Naive B cell (primary cell): ENCODE data around the gene SYNPO2. TPM values are rescaled to one million over a fixed set of nuclear protein-coding genes. Genes with fewer than 3 reads are reported as not detected.

Experiments used
- ATAC-seq, 2 donors: fragments of 150-1000 bp; cut with Tn5 transposase; 2 replicates each; pipeline ENCODE4 v1.10.0; 2021; ENCODE audit warnings: low read depth in 2 of 2, mild to moderate bottlenecking in 2 of 2, moderate library complexity in 2 of 2
- DNase-seq: peaks from one replicate; pipeline ENCODE4 v3.0.0; 2022
- H3K27ac Mint-ChIP-seq, 6 donors: one replicate each; pipeline ENCODE4 v1.8.0; 2020 to 2022; ENCODE audit warnings: mild to moderate bottlenecking in 6 of 6, mixed read lengths in 6 of 6, moderate library complexity in 5 of 6, inconsistent platforms in 2 of 6
- H3K27me3 Mint-ChIP-seq, 3 donors: one replicate each; pipeline ENCODE4 v1.8.0; 2021 to 2022; ENCODE audit warnings: mixed read lengths in 3 of 3, mild to moderate bottlenecking in 1 of 3
- H3K36me3 Mint-ChIP-seq, 2 donors: one replicate each; pipeline ENCODE4 v1.8.0; 2020 to 2022; ENCODE audit warnings: mixed read lengths in 2 of 2, inconsistent platforms in 1 of 2, mild to moderate bottlenecking in 1 of 2
- H3K4me1 Mint-ChIP-seq, 3 donors: one replicate each; pipeline ENCODE4 v1.8.0; 2020 to 2022; ENCODE audit warnings: mixed read lengths in 3 of 3, inconsistent platforms in 1 of 3, mild to moderate bottlenecking in 1 of 3, moderate library complexity in 1 of 3
- H3K4me3 Mint-ChIP-seq, 8 donors: one replicate each; pipeline ENCODE4 v1.8.0; 2020 to 2022; ENCODE audit warnings: mild to moderate bottlenecking in 8 of 8, mixed read lengths in 8 of 8, moderate library complexity in 8 of 8, inconsistent platforms in 2 of 8
- H3K9me3 Mint-ChIP-seq, 7 donors: one replicate each; pipeline ENCODE4 v1.8.0; 2020 to 2022; ENCODE audit warnings: mixed read lengths in 7 of 7, mild to moderate bottlenecking in 5 of 7, inconsistent platforms in 2 of 7, moderate library complexity in 1 of 7
- polyA plus RNA-seq, 6 donors: library from polyadenylated mRNA; unstranded; fragments of 300-500 nt; fragmentation: Illumina TruSeq; gene quantifications; one replicate each; pipeline ENCODE4 v1.2.3, GENCODE V29; 2021; ENCODE audit warnings: low read depth in 6 of 6

Gene SYNPO2
- polyA plus RNA-seq, 6 donors from 2014 or later = 0.05 to 0.24 (median 0.12) TPM; not detected in 2

DNA sequence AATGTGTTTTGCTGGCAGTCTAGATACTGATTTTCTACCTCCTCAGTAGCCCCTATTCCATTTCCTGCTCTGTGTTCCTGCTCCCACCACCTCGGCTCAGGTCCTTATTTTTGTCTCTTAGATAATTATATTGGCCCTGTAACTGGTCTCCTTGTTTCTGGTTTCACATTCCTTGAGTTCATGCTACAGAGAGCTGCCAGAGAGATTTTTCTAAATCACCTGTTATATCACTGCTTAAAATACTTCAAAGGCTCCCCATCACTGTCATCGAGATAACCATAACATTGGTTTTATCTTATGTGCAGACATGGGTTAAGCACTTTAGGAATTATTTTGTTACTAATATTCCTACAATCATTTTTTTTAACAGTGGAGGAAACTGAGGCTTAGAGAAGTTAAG lies 9.6 kb downstream of the SYNPO2 start:
- no peaks in the 10 kb centered on the region for H3K36me3 Mint-ChIP-seq
- H3K27ac Mint-ChIP-seq = no peak overlapping the region
- H3K4me3 Mint-ChIP-seq = no peak overlapping the region
- H3K4me1 Mint-ChIP-seq = no peaks in the 10 kb centered on the region
- peaks cover 19 to 33% (median 29%) of the 10 kb centered on the region in 3 donors for H3K27me3 Mint-ChIP-seq
- DNase-seq = no peak
- peaks cover 0 to 4% (median 0%) of the 10 kb centered on the region in 7 donors for H3K9me3 Mint-ChIP-seq
- ATAC-seq = no peak

DNA sequence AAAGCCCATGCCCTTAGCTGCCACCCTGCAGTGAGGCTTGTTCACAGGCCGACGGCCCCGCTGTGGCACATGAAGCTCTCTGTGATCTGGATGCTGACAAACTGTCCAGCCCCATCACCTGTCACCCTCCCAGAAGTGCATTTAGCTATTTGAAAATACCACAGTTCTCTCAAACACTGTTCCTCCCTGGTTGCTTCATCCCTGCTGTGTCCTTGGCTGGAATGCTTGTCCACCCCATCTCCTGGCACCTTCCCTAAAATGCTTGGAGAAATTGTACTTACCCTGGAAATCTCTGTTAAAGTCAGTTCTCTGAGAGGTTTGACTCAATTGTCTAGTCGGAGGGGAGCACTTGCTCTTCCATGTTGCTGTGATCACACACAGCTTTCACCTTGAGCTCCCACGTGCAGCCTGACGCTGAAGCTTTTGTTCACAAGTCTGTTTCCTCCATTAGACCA lies 10.1 kb downstream of the SYNPO2 start:
- Mint-ChIP-seq H3K4me3 (no peak overlapping the region), H3K27ac (no peak overlapping the region), H3K4me1 (no peaks in the 10 kb centered on the region), H3K36me3 (no peaks in the 10 kb centered on the region), H3K9me3 (peaks cover 0 to 4% (median 0%) of the 10 kb centered on the region in 7 donors), H3K27me3 (peaks cover 19 to 33% (median 29%) of the 10 kb centered on the region in 3 donors)
- no peak for ATAC-seq
- no peak for DNase-seq

DNA sequence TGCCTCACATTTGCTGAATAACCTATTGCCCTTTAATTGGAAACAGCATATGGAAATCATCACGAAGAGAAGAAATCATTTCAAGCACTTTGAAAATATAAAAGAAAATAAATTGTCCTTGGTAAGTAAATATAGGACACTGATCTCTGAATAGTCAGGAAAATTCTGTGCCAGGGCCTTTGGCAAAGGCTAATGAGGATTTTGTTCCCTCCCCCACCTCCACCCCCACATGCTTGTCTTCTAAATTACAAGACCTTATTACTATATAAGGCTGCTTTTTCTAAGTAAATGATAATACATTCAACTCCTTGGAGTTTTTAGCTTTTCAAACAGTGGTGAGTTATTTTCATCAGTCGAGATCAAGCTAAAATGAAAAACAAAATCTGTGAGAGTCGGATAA lies 15.8 kb downstream of the SYNPO2 start:
- Mint-ChIP-seq H3K4me1 (no peaks in the 10 kb centered on the region), H3K4me3 (no peak overlapping the region), H3K27me3 (peaks cover 21 to 44% (median 24%) of the 10 kb centered on the region in 3 donors), H3K36me3 (no peaks in the 10 kb centered on the region), H3K27ac (no peak overlapping the region), H3K9me3 (peaks cover 0 to 4% (median 0%) of the 10 kb centered on the region in 7 donors)
- no peak for ATAC-seq
- no peak for DNase-seq

DNA sequence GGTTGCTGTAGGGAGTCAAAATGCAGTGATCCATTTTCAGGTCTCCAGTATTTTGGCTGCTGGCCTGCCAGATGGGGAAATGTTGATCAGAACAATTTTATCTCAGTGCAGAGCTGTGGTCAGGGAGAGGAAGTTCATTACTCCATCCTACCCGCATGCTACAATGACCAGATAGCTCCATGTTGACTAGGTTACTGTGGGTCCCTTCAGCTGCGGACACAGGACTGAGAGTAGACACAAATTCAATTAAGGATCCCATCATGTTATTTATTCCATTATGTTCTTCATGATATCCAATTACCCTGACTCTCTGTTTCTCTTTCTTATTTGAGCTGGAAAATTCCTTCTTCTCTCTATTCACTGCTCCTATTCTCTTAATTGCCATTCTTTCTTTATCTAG lies 16.3 kb downstream of the SYNPO2 start:
- DNase-seq = no peak
- H3K9me3 Mint-ChIP-seq = peaks cover 0 to 4% (median 0%) of the 10 kb centered on the region in 7 donors
- H3K4me1 Mint-ChIP-seq = no peaks in the 10 kb centered on the region
- no peak for ATAC-seq
- no peak overlapping the region for H3K27ac Mint-ChIP-seq
- H3K36me3 Mint-ChIP-seq = no peaks in the 10 kb centered on the region
- peaks cover 25 to 50% (median 26%) of the 10 kb centered on the region in 3 donors for H3K27me3 Mint-ChIP-seq
- no peak overlapping the region for H3K4me3 Mint-ChIP-seq

DNA sequence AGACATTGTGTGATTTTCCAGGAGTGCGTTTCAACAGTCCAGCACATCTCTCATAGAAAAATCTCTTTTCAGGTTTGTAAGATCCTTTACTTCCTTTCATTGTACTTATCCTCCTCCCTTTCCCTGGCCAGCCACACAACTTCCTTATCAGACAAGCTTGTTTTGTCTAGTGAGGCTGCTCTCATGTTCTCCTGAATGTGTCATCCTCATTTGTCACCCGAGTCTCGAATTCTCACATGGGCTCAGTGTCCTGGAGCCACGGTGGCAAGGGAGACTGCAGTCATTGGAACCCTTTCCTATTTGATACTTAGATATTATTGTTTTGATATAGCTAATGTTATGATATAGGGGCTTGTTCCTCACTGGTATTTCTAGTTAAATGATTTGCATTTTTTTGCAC lies 16.9 kb downstream of the SYNPO2 start:
- H3K4me3 Mint-ChIP-seq = no peak overlapping the region
- no peak for ATAC-seq
- H3K4me1 Mint-ChIP-seq = no peaks in the 10 kb centered on the region
- H3K36me3 Mint-ChIP-seq = no peaks in the 10 kb centered on the region
- peaks cover 24 to 53% (median 28%) of the 10 kb centered on the region in 3 donors for H3K27me3 Mint-ChIP-seq
- H3K27ac Mint-ChIP-seq = peak overlapping the region in 1 of 6 donors; percentile 13
- no peak for DNase-seq
- H3K9me3 Mint-ChIP-seq = peaks cover 0 to 4% (median 0%) of the 10 kb centered on the region in 7 donors

DNA sequence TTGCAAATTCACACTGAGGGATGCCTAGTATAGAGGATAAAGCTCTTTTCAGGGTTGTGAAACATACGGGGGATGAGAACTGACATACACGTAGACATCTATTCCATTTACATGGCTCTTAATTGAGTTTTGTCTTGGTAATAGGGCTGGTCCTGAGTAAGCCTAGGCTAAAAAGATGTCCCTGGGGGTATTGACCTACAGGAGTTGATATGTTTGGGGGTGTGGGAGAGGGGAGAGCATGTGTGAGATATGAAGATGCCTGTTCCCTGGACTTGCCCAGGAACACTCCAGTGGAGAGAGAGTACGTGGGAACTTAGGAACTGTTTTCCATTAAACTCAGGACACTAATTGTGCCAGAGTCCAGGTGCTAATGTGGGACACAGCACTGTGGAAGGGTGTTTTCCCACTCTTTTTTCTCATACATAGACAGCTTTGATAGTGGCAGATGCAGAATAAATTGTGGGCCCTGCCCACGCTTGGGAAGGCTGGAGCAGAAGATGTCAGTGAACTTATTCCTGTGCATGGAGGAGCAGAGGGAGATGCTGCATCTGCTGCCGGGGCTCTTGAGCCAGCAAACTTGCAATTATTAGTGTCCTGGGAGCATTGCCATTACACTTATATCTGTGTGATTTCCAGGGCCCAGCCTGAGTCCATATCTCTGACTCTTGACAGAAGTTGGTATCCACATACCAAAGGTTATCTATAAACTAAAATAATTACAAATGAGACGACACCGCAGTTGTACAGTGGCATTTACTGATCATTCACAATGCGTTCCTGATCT lies 20.7 kb downstream of the SYNPO2 start:
- no peak overlapping the region for H3K27ac Mint-ChIP-seq
- H3K4me3 Mint-ChIP-seq = no peak overlapping the region
- no peaks in the 10 kb centered on the region for H3K9me3 Mint-ChIP-seq
- DNase-seq (no peak), ATAC-seq (no peak)
- H3K27me3 Mint-ChIP-seq = peaks cover 35 to 52% (median 38%) of the 10 kb centered on the region in 3 donors
- H3K4me1 Mint-ChIP-seq = no peaks in the 10 kb centered on the region
- no peaks in the 10 kb centered on the region for H3K36me3 Mint-ChIP-seq

DNA sequence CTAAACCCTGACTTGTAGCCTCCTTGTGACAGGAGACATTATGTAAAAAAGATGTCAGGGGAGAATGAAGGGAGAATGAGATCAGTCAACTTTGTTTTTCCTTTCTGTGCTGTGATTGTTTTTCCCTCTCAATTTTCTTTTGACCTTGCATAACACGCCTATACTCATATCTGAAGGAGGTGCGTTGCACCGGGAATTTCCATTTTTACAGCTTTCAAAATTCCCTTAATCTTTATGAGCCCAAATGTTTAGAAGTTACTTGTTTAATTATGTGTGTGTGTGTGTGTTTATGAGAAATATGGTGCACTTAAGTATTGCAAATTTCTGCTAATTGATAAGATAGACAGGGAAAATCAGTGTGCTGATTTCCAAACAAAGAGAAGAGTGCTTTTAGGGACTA lies 21.6 kb downstream of the SYNPO2 start:
- no peak for ATAC-seq
- DNase-seq = no peak
- H3K9me3 Mint-ChIP-seq = no peaks in the 10 kb centered on the region
- H3K4me3 Mint-ChIP-seq = no peak overlapping the region
- no peak overlapping the region for H3K27ac Mint-ChIP-seq
- H3K27me3 Mint-ChIP-seq = peaks cover 30 to 47% (median 31%) of the 10 kb centered on the region in 3 donors
- no peaks in the 10 kb centered on the region for H3K36me3 Mint-ChIP-seq
- no peaks in the 10 kb centered on the region for H3K4me1 Mint-ChIP-seq

DNA sequence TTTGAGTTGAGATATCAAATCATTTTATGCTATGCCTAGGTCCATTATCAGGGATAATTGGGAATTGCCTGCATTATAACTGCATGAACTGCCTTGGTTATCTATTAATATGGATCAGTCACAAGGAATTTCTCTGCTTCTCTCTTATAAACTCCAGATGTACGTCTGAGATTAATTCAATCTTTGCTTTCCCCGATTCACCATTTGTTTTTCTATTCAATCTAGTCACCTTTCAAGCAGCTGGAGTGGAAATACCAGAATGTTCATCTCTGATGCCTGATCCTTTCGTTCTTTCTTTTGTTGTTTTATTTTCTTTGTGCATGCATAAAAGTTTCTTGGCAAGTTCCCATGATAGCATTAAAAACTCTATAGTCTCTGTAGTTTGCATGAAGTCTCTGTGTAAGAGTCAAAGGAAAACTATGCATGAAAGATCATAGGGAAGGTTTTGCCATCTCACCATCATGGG lies 22.6 kb downstream of the SYNPO2 start:
- H3K4me1 Mint-ChIP-seq = no peaks in the 10 kb centered on the region
- DNase-seq = no peak

DNA sequence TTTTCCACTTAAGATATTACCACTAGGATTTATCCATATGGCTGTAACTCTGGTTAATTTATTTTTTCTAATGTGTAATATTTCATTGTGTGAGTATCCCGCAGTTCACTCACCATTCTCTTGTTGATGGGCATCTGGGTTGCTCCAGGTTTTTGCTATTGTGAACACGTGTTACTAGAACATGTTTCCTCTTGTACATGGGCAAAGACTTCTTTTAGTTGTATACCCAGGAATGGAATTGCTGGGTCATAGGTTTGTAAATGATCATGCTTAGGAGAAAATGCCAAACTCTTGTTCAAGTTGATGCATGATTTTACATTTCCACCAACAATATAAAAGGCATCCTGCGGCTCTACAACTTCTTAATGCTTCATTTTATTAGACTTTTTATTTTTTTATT lies 26.8 kb downstream of the SYNPO2 start:
- Mint-ChIP-seq H3K4me3 (no peak overlapping the region), H3K27me3 (peaks cover 23 to 29% (median 24%) of the 10 kb centered on the region in 3 donors), H3K9me3 (no peaks in the 10 kb centered on the region), H3K36me3 (no peaks in the 10 kb centered on the region), H3K4me1 (peaks cover 0 to 2% (median 0%) of the 10 kb centered on the region in 3 donors), H3K27ac (no peak overlapping the region)
- no peak for DNase-seq
- no peak for ATAC-seq

More for the DNA sequence above, 22.6 kb downstream of the SYNPO2 start:
- H3K4me3 Mint-ChIP-seq = no peak overlapping the region
- no peaks in the 10 kb centered on the region for H3K9me3 Mint-ChIP-seq
- no peak for ATAC-seq
- H3K27ac Mint-ChIP-seq = no peak overlapping the region
- H3K36me3 Mint-ChIP-seq = no peaks in the 10 kb centered on the region
- peaks cover 23 to 40% (median 24%) of the 10 kb centered on the region in 3 donors for H3K27me3 Mint-ChIP-seq

DNA sequence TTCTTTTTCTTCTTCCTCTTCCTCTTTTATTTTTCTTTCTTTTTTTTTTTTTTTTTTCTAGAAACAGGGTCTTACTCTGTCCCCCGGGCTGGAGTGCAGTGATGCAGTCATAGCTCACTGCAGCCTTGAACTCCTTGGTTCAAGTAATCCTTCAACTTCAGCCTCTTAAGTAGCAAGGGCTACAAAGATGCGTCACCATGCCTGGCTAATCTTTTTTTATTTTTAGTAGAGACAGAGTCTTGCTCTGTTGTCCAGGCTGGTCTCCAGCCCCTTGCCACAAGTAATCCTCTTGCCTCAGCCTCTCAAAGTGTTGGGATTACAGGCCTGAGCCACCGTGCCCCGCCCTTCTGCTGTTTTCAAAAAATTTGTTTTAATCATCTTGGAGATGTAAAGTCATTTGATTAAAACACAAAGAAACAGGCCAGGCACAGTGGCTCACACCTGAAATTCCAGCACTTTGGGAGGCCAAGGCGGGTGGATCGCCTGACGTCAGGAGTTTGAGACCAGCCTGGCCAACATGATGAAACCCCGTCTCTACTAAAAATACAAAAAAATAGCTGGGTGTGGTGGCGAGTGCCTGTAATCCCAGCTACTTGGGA lies 28.1 kb downstream of the SYNPO2 start:
- H3K27ac Mint-ChIP-seq = no peak overlapping the region
- H3K36me3 Mint-ChIP-seq = no peaks in the 10 kb centered on the region
- H3K9me3 Mint-ChIP-seq = no peaks in the 10 kb centered on the region
- DNase-seq = no peak
- H3K4me1 Mint-ChIP-seq = peaks cover 0 to 2% (median 0%) of the 10 kb centered on the region in 3 donors
- no peak for ATAC-seq
- H3K27me3 Mint-ChIP-seq = peaks cover 23 to 31% (median 26%) of the 10 kb centered on the region in 3 donors
- H3K4me3 Mint-ChIP-seq = no peak overlapping the region

DNA sequence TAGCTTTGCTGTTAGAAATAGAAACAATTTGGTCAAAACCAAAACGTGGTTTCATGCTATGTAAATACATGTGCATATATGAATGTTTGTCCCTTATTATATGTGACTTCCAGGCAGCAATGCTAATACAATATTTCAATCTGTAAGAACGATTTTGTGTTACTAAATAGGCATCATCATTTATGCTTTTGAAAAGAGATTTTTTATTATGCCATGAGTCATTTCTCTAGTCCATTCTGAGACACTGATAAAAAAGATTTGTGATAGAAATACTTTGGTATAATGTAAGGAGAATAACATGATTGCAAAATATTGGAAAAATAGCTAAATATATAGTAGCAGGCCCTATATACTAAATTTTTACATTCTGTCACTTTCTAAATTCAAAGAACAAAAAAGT lies 28.9 kb downstream of the SYNPO2 start:
- Mint-ChIP-seq H3K27ac (no peak overlapping the region), H3K4me3 (no peak overlapping the region), H3K4me1 (peaks cover 0 to 2% (median 0%) of the 10 kb centered on the region in 3 donors), H3K36me3 (no peaks in the 10 kb centered on the region), H3K9me3 (no peaks in the 10 kb centered on the region), H3K27me3 (peaks cover 23 to 35% (median 28%) of the 10 kb centered on the region in 3 donors)
- no peak for ATAC-seq
- DNase-seq = no peak

DNA sequence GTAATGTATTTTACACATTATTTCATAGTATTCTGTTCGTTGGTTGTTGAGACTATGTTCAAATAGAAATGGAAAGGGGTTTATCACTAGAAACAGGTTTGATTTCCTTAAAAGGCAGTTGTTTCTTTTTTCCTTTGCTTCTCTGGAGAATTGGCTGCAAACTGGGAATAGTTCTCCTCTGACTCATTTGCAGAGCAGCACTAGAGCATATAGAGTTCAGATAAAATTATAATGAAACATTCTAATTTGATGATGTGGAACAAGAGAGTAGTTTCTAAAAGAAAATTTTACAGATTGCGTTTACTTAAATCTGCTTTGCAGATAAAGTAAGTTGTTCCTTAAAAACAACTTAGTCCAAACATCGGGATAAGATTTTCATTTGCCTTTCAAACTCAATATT lies 29.7 kb downstream of the SYNPO2 start:
- H3K9me3 Mint-ChIP-seq = no peaks in the 10 kb centered on the region
- no peak overlapping the region for H3K27ac Mint-ChIP-seq
- no peaks in the 10 kb centered on the region for H3K36me3 Mint-ChIP-seq
- ATAC-seq (no peak), DNase-seq (no peak)
- peaks cover 0 to 2% (median 0%) of the 10 kb centered on the region in 3 donors for H3K4me1 Mint-ChIP-seq
- H3K4me3 Mint-ChIP-seq = no peak overlapping the region
- H3K27me3 Mint-ChIP-seq = peaks cover 15 to 35% (median 28%) of the 10 kb centered on the region in 3 donors

DNA sequence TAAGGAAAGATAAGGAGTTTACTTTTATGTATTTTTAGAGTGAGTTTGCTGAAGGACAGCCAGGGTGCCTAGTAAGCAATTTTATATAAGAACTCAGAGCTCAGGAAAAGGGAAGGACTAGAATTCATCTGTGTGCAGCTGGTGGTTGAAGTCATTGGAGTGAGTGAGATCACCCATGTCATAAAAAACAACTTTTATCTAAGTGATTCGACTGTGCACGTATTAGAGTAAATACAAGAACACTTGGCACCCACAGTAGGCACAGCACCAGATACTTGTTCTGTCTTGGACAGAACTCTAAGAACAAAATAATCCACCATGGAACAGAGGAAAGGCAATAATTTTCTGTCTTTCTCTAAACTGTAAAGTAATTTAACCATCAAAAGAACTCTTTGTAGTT lies 31.6 kb downstream of the SYNPO2 start:
- H3K9me3 Mint-ChIP-seq = no peaks in the 10 kb centered on the region
- DNase-seq (no peak), ATAC-seq (no peak)
- peaks cover 0 to 2% (median 0%) of the 10 kb centered on the region in 3 donors for H3K4me1 Mint-ChIP-seq
- H3K36me3 Mint-ChIP-seq = no peaks in the 10 kb centered on the region
- H3K4me3 Mint-ChIP-seq = no peak overlapping the region
- no peak overlapping the region for H3K27ac Mint-ChIP-seq
- peaks cover 15 to 26% (median 22%) of the 10 kb centered on the region in 3 donors for H3K27me3 Mint-ChIP-seq

DNA sequence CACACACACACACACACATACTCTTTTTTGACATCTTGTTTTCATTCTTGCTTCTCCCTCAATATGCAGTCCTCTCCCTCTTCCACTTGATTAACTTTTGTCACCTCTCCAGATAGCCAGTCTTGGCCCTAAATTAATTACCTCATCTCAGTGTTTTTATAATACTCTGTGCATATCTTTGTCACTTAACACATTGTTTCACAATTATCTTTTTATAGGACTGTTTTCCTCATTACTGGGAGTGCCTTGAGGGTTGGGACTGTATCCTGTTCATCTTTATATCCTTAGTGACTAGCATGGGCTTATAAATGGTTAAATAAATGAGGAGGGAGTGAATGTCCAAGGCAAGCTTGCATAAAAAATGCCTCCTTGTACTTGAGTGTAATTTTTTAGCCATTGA lies 33.1 kb downstream of the SYNPO2 start:
- H3K4me3 Mint-ChIP-seq = no peak overlapping the region
- no peaks in the 10 kb centered on the region for H3K4me1 Mint-ChIP-seq
- ATAC-seq (no peak), DNase-seq (no peak)
- no peaks in the 10 kb centered on the region for H3K9me3 Mint-ChIP-seq
- peaks cover 15 to 35% (median 22%) of the 10 kb centered on the region in 3 donors for H3K27me3 Mint-ChIP-seq
- H3K36me3 Mint-ChIP-seq = no peaks in the 10 kb centered on the region
- no peak overlapping the region for H3K27ac Mint-ChIP-seq
